H1 (cell line): Measurements from ENCODE around the gene ITGA11. TPM values are rescaled to one million over a fixed set of nuclear protein-coding genes. Genes with fewer than 3 reads are reported as not detected.

Experiments
- CTCF ChIA-PET: fragments of 300-600 bp; sonication (Branson Sonifier 250); formaldehyde crosslinking; loops from one replicate; lab custom pipeline; 2021; ENCODE audit not compliant: partially characterized antibody; lab: Charles Lee
- POLR2A ChIA-PET: fragments of 300-600 bp; sonication (Branson Sonifier 250); formaldehyde crosslinking; loops from one replicate; lab custom pipeline; 2021; ENCODE audit warnings: inconsistent platforms; ENCODE audit not compliant: partially characterized antibody; lab: Charles Lee
- DNase-seq, 2 experiments: peaks; one replicate each; pipeline versions ENCODE4 v3.0.0 to v3.0.0-alpha.2; 2010 to 2022; ENCODE audit warnings: low spot score in 2 of 2, low read depth in 1 of 2, mixed read lengths in 1 of 2
- FAIRE-seq: peaks from 2 replicates; lab custom pipeline; 2011; peaks lifted over from hg19 to GRCh38; lab: Jason Lieb, UNC
- H2AFZ ChIP-seq: 2 replicates; pipeline ENCODE4 v1.8.1; 2012; ENCODE audit warnings: low read length, inconsistent platforms
- H2AK5ac ChIP-seq: 2 replicates; pipeline ENCODE4 v1.6.1; 2013; ENCODE audit warnings: low read depth, low read length
- H2BK120ac ChIP-seq: replicated peaks from 2 replicates; pipeline ENCODE3; 2013; ENCODE audit warnings: low read depth, low read length, inconsistent platforms
- H2BK12ac ChIP-seq: 2 replicates; pipeline ENCODE4 v1.6.1; 2013; ENCODE audit warnings: low read depth, low read length
- H2BK15ac ChIP-seq: 2 replicates; pipeline ENCODE4 v1.6.1; 2013; ENCODE audit warnings: low read length
- H2BK20ac ChIP-seq: 2 replicates; pipeline ENCODE4 v1.6.1; 2013; ENCODE audit warnings: low read length
- H2BK5ac ChIP-seq: 2 replicates; pipeline ENCODE4 v1.6.1; 2013; ENCODE audit warnings: low read depth, low read length
- H3K14ac ChIP-seq: 2 replicates; pipeline ENCODE4 v1.6.1; 2013; ENCODE audit warnings: inconsistent platforms; ENCODE audit not compliant: insufficient read length
- H3K18ac ChIP-seq: 2 replicates; pipeline ENCODE4 v1.6.1; 2013; ENCODE audit warnings: low read length; ENCODE audit errors: extremely low read depth
- H3K23ac ChIP-seq: 2 replicates; pipeline ENCODE4 v1.6.1; 2013; ENCODE audit warnings: inconsistent platforms; ENCODE audit not compliant: insufficient read length
- H3K23me2 ChIP-seq: 2 replicates; pipeline ENCODE4 v1.6.1; 2013; ENCODE audit warnings: low read depth, low read length
- H3K27ac ChIP-seq: 2 replicates; pipeline ENCODE4 v1.6.1; 2011; ENCODE audit warnings: low read depth, low read length, inconsistent platforms
- H3K27me3 ChIP-seq, 4 experiments: replicated peaks in 1 of 4; 1 replicate in 1 of 4; 2 replicates in 3 of 4; pipeline versions ENCODE4 v1.6.1 to v1.8.1; 2011 to 2013; ENCODE audit warnings: low read length in 3 of 4, mild to moderate bottlenecking in 3 of 4, inconsistent platforms in 2 of 4, mixed read lengths in 2 of 4, moderate library complexity in 1 of 4; ENCODE audit not compliant: control insufficient read depth in 3 of 4, insufficient read depth in 3 of 4; ENCODE audit errors: extremely low read depth in 1 of 4
- H3K36me3 ChIP-seq, 4 experiments: 2 replicates each; pipeline versions ENCODE4 v1.6.1 to v1.8.1; 2011 to 2013; ENCODE audit warnings: mild to moderate bottlenecking in 4 of 4, low read length in 3 of 4, moderate library complexity in 2 of 4, control low read depth in 1 of 4, inconsistent platforms in 1 of 4; ENCODE audit not compliant: insufficient read depth in 4 of 4, control insufficient read depth in 2 of 4
- H3K4ac ChIP-seq: replicated peaks from 2 replicates; pipeline ENCODE3; 2013; ENCODE audit warnings: low read length, low read depth, mixed read lengths, inconsistent platforms; ENCODE audit not compliant: insufficient read length
- H3K4me1 ChIP-seq, 4 experiments: replicated peaks in 1 of 4; 1 replicate in 1 of 4; 2 replicates in 3 of 4; pipeline versions ENCODE4 v1.6.1 to v1.8.1; 2011 to 2013; ENCODE audit warnings: low read length in 3 of 4, inconsistent platforms in 2 of 4, mixed read lengths in 1 of 4; ENCODE audit not compliant: insufficient read depth in 4 of 4, control insufficient read depth in 3 of 4
- H3K4me2 ChIP-seq, 2 experiments: 2 replicates each; pipeline versions ENCODE4 v1.6.1 to v1.8.1; 2011 to 2013; ENCODE audit warnings: low read depth in 2 of 2, low read length in 2 of 2, control low read depth in 1 of 2, inconsistent platforms in 1 of 2, mild to moderate bottlenecking in 1 of 2; ENCODE audit not compliant: insufficient read depth in 1 of 2
- H3K4me3 ChIP-seq, 4 experiments: fragments of 200-600, 300-600 bp in 1 of 4; sonication (generic), shearing (Covaris generic), sonication (Bioruptor Twin) in 1 of 4; 2 replicates each; pipeline versions ENCODE4 v1.5.1 to v1.8.1; 2011 to 2016; ENCODE audit warnings: low read length in 4 of 4, low read depth in 3 of 4, control low read depth in 2 of 4, inconsistent platforms in 2 of 4, mild to moderate bottlenecking in 2 of 4, mixed read lengths in 1 of 4, moderate library complexity in 1 of 4; ENCODE audit not compliant: insufficient read depth in 2 of 4; ENCODE audit errors: extremely low read depth in 1 of 4
- H3K56ac ChIP-seq: replicated peaks from 2 replicates; pipeline ENCODE3; 2013; ENCODE audit warnings: low read depth, mild to moderate bottlenecking, mixed read lengths, low read length, inconsistent platforms; ENCODE audit not compliant: insufficient read length
- H3K79me1 ChIP-seq: 2 replicates; pipeline ENCODE4 v1.6.1; 2013; ENCODE audit warnings: low read depth, low read length, control low read depth
- H3K79me2 ChIP-seq, 2 experiments: 2 replicates each; pipeline versions ENCODE4 v1.6.1 to v1.8.1; 2012 to 2013; ENCODE audit warnings: low read length in 2 of 2, mild to moderate bottlenecking in 2 of 2, inconsistent platforms in 1 of 2; ENCODE audit not compliant: insufficient read depth in 2 of 2, control insufficient read depth in 1 of 2
- H3K9ac ChIP-seq, 4 experiments: replicated peaks in 1 of 4; 1 replicate in 1 of 4; 2 replicates in 3 of 4; pipeline versions ENCODE4 v1.6.1 to v1.8.1; 2011 to 2013; ENCODE audit warnings: low read depth in 3 of 4, low read length in 3 of 4, control low read depth in 2 of 4, mild to moderate bottlenecking in 2 of 4, moderate library complexity in 2 of 4, inconsistent platforms in 1 of 4; ENCODE audit errors: extremely low read depth in 1 of 4
- H3K9me3 ChIP-seq, 2 experiments: 2 replicates each; pipeline versions ENCODE4 v1.6.1 to v1.8.1; 2012 to 2013; ENCODE audit warnings: mild to moderate bottlenecking in 2 of 2, moderate library complexity in 2 of 2, control low read depth in 1 of 2, inconsistent platforms in 1 of 2, low read depth in 1 of 2, low read length in 1 of 2, mixed read lengths in 1 of 2; ENCODE audit not compliant: insufficient read depth in 2 of 2
- H4K20me1 ChIP-seq, 2 experiments: replicated peaks in 1 of 2; 2 replicates each; pipeline versions ENCODE3 to v1.8.1; 2011 to 2013; ENCODE audit warnings: inconsistent platforms in 2 of 2, low read length in 2 of 2, mild to moderate bottlenecking in 1 of 2; ENCODE audit not compliant: insufficient read depth in 2 of 2, control insufficient read depth in 1 of 2
- H4K5ac ChIP-seq: 2 replicates; pipeline ENCODE4 v1.6.1; 2013; ENCODE audit warnings: low read length, low read depth, mixed read lengths, inconsistent platforms; ENCODE audit not compliant: insufficient read length
- H4K8ac ChIP-seq: 2 replicates; pipeline ENCODE4 v1.8.0; 2013; ENCODE audit warnings: mild to moderate bottlenecking, moderate library complexity, low read length, inconsistent platforms; ENCODE audit not compliant: insufficient read depth; ENCODE audit errors: extremely low read depth
- H4K91ac ChIP-seq: replicated peaks from 2 replicates; pipeline ENCODE3; 2013; ENCODE audit warnings: low read length, mixed read lengths, inconsistent platforms; ENCODE audit not compliant: insufficient read length
- BCL11A ChIP-seq, 2 experiments: IDR thresholded peaks; one replicate each; pipeline ENCODE4 v1.6.1; 2011; ENCODE audit warnings: low read depth in 2 of 2, low read length in 2 of 2, mild to moderate bottlenecking in 2 of 2
- WGBS, 2 experiments: shearing (Covaris generic) in 1 of 2; methylation state at CpG; one replicate each; pipeline versions ENCODE4 v1.1.6 to v1.1.7; 2013 to 2015; ENCODE audit warnings: low lambda C conversion rate in 2 of 2, mixed read lengths in 2 of 2, inconsistent platforms in 1 of 2, low coverage in 1 of 2, missing lambda C conversion rate in 1 of 2; ENCODE audit not compliant: insufficient replicate concordance in 2 of 2, insufficient coverage in 1 of 2, insufficient read length in 1 of 2; ENCODE audit errors: extremely low coverage in 1 of 2, missing lambda C conversion rate in 1 of 2; 5-methylcytosine and 5-hydroxymethylcytosine counted together
- polyA plus RNA-seq, 7 experiments: library from polyadenylated mRNA; depleted of rRNA in 3 of 7; stranded (reverse) in 5 of 7; unstranded in 2 of 7; fragments of >200 nt in 5 of 7; fragments of 200-250 nt in 2 of 7; gene quantifications; 1 replicate in 5 of 7; 2 replicates in 1 of 7; 4 replicates in 1 of 7; pipeline versions ENCODE4 v1.2.1 to v1.2.3, GENCODE V29; 2011 to 2013; ENCODE audit warnings: missing spikeins in 2 of 7, mixed read lengths in 2 of 7
- total RNA-seq: library from RNA; stranded (reverse); fragmentation: NEBNext Ultra II Directional; extraction: Animal tissue kit (Norgen Biotek cat#: 25700); gene quantifications from 2 replicates; pipeline ENCODE4 v1.2.1, GENCODE V29; 2021

The ITGA11 gene
- total and polyA plus RNA-seq, 2 of the 8 experiments (the other 6 are each of a cell fraction or from before 2014, with no cell fraction given) = 0.05 to 0.06 TPM

GRCh38 chr15:68385240-68385561 is 46.8 kb downstream of the ITGA11 start:
- Histone ChIP-seq H2BK20ac (no peak overlapping the region), H2AK5ac (no peak overlapping the region), H3K36me3 (no peaks in the 10 kb centered on the region), H3K27me3 (no peaks in the 10 kb centered on the region), H2BK5ac (no peak overlapping the region), H3K14ac (no peak overlapping the region), H3K27ac (no peak overlapping the region), H3K4me2 (no peak overlapping the region), H3K79me1 (no peaks in the 10 kb centered on the region), H3K56ac (no peak overlapping the region), H4K91ac (no peak overlapping the region), H3K23ac (no peak overlapping the region), H2AFZ (no peak overlapping the region), H3K79me2 (no peaks in the 10 kb centered on the region), H4K20me1 (no peaks in the 10 kb centered on the region), H4K5ac (no peak overlapping the region), H3K18ac (no peak overlapping the region), H4K8ac (no peak overlapping the region), H3K4me3 (no peak overlapping the region), H3K9ac (no peak overlapping the region), H3K23me2 (no peaks in the 10 kb centered on the region; the same call in 1 of the 2 replicates), H2BK12ac (no peak overlapping the region), H2BK15ac (no peak overlapping the region), H3K4ac (no peak overlapping the region), H3K4me1 (no peaks in the 10 kb centered on the region), H3K9me3 (peaks cover 0 to 5% of the 10 kb centered on the region in 2 experiments; a peak in 2 of 4 replicates), H2BK120ac (no peak overlapping the region)
- DNase-seq (peak in 1 of 2 experiments; percentile 34), FAIRE-seq (no peak)
- WGBS, 2 experiments = 81% methylated on average over 3 of the region's 3 CpGs; no CpG with 5 or more reads in 1 of the 2 experiments
- TF ChIP-seq BCL11A (IDR thresholded peaks at IDR 0.05; ENCODE audit: low read depth in 2 of 2, low read length in 2 of 2) = no peak
- ChIA-PET POLR2A (no interaction called here), CTCF (interaction anchor here (0.6 to 1.6 kb wide), 3 partner anchors 23 to 132 kb away, joined by 3 to 4 read pairs (median 3); no protein-coding TSS in a partner anchor)
